Body of pancreas (tissue), 4 donors: Measurements from ENCODE around the gene RNF7. TPM values are rescaled to one million over a fixed set of nuclear protein-coding genes. Genes with fewer than 3 reads are reported as not detected.

Experiments
- ATAC-seq: fragments of 150-250 bp; one replicate; pipeline ENCODE4 v1.9.1; 2016
- DNase-seq, 4 donors: peaks; one replicate each; pipeline ENCODE4 v3.0.0-alpha.2; 2019
- H3K27ac ChIP-seq, 4 donors: fragments of 200-600 bp; sonication (generic); 1 replicate in 3 of 4; 2 replicates in 1 of 4; pipeline versions ENCODE4 v1.5.1 to v1.6.1; 2016 to 2019; ENCODE audit warnings: mild to moderate bottlenecking in 1 of 4, mixed read lengths in 1 of 4, moderate library complexity in 1 of 4
- H3K27me3 ChIP-seq, 2 donors: fragments of 200-600 bp; sonication (generic); one replicate each; pipeline ENCODE4 v1.6.0; 2016; ENCODE audit warnings: mild to moderate bottlenecking in 1 of 2
- H3K36me3 ChIP-seq, 2 donors: fragments of 200-600 bp; sonication (generic); replicated peaks in 1 of 2; 2 replicates each; pipeline ENCODE4 v1.5.1; 2016; ENCODE audit warnings: low read depth in 2 of 2; ENCODE audit not compliant: insufficient read depth in 1 of 2
- H3K4me1 ChIP-seq: fragments of 200-600 bp; sonication (generic); one replicate; pipeline ENCODE4 v1.6.0; 2016
- H3K4me3 ChIP-seq, 2 donors: fragments of 200-600 bp; sonication (generic); 1 replicate in 1 of 2; 2 replicates in 1 of 2; pipeline ENCODE4 v1.5.1; 2016 to 2019
- H3K9me3 ChIP-seq, 3 donors: fragments of 200-600 bp; sonication (generic); 1 replicate in 2 of 3; 2 replicates in 1 of 3; pipeline ENCODE4 v1.5.1; 2016
- POLR2A ChIP-seq, 3 donors: fragments of 450-650 bp; IDR thresholded peaks; one replicate each; pipeline ENCODE4 v1.6.1; 2016; ENCODE audit warnings: antibody characterized with exemption in 3 of 3, mild to moderate bottlenecking in 2 of 3
- WGBS, 2 donors: methylation state at CpG; one replicate each; pipeline ENCODE4 v1.1.5; 2017; 5-methylcytosine and 5-hydroxymethylcytosine counted together
- intact Hi-C: fragments of 100-400 bp; cut with DNase I; formaldehyde crosslinking; loops from one replicate; pipeline ENCODE4 v1.15.1; 2023
- total RNA-seq, 2 donors: library from RNA; depleted of rRNA; stranded (reverse); fragments of >200 nt; gene quantifications; one replicate each; pipeline ENCODE4 v1.1.0, GENCODE V29; 2016
- TF ChIP-seq, protein P1 (sequence below), 7 experiments: fragments of 450-650 bp in 4 of 7; fragments of 200-600 bp in 3 of 7; sonication (generic) in 3 of 7; IDR thresholded peaks; one replicate each; pipeline ENCODE4 v1.5.1; 2016 to 2019; ENCODE audit warnings: antibody characterized with exemption in 7 of 7

Gene RNF7
- total RNA-seq, 2 donors from 2014 or later, result 12.5 to 61.2 TPM

DNA sequence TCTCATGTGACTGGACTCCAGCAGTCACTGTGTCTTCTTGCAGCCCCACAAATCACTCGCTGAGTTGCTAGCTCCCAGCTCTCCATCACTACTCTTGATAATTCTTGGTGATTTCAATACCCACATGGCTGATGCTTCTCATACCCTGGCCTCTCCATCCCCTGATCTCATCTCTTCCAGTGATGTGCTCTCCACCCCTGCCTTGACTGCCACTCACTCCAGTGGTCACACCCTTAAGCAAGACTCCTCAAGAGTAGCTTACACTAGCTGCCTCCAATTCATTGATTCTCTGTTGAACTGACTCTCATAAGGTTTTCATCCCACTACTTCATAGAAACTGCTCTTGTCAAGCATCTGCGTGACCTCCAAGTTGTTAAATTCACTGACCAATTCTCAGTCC lies 25.9 kb downstream of the RNF7 start:
- intact Hi-C loops, result no loop called here
- H3K9me3 ChIP-seq, result no peaks in the 10 kb centered on the region
- no peaks in the 10 kb centered on the region for H3K36me3 ChIP-seq
- H3K27me3 ChIP-seq, result no peaks in the 10 kb centered on the region
- WGBS, 2 donors, result 89 to 93% methylated on average over 2 of the region's 2 CpGs
- TF ChIP-seq, protein P1, sequence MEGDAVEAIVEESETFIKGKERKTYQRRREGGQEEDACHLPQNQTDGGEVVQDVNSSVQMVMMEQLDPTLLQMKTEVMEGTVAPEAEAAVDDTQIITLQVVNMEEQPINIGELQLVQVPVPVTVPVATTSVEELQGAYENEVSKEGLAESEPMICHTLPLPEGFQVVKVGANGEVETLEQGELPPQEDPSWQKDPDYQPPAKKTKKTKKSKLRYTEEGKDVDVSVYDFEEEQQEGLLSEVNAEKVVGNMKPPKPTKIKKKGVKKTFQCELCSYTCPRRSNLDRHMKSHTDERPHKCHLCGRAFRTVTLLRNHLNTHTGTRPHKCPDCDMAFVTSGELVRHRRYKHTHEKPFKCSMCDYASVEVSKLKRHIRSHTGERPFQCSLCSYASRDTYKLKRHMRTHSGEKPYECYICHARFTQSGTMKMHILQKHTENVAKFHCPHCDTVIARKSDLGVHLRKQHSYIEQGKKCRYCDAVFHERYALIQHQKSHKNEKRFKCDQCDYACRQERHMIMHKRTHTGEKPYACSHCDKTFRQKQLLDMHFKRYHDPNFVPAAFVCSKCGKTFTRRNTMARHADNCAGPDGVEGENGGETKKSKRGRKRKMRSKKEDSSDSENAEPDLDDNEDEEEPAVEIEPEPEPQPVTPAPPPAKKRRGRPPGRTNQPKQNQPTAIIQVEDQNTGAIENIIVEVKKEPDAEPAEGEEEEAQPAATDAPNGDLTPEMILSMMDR (IDR thresholded peaks at IDR 0.05), result no peak
- TF ChIP-seq POLR2A (IDR thresholded peaks at IDR 0.05), result no peak
- H3K4me1 ChIP-seq, result no peaks in the 10 kb centered on the region
- DNase-seq (no peak), ATAC-seq (no peak)
- H3K4me3 ChIP-seq, result no peak overlapping the region
- H3K27ac ChIP-seq, result no peak overlapping the region

DNA sequence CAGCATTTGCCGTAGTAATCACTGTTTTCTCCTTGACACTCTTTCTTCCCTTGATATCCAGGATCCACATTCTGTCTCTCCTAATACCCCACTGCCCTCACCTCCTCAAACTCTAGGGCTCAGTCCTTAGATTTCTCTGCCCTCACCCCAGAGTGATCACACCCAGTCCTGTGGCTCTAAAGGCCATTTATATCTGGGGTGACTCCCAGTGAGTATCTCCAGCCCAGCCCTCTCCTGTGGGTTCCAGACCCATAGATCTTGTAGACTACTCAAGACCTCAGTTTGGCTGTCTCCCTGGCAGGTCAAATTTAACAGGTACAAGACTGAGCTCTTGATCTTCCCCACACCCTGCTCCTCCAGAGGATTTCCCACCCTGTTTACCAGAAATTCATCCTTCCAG lies 26.4 kb downstream of the RNF7 start:
- intact Hi-C loops, result no loop called here

DNA sequence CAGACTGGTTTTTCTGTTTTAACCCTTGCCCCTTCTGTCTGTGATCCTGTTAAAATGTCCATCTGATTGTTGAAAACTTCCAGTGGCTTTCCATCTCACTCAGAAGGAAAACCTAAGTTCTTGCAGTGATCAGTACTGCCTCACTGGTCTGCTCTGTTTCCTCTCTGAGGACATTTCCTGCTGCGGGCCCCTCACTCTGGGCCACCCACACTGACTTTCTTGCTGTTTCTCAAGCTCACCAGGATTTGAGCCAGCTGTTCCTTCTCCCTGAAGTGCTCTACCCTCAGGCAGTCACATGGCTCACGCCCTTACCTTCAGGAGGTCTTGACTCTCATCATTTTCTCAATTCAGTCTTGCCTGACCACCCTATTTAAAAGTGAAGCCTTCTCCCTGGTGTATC lies 26.9 kb downstream of the RNF7 start:
- H3K4me1 ChIP-seq, result no peaks in the 10 kb centered on the region
- intact Hi-C loops, result no loop called here
- H3K27ac ChIP-seq, result no peak overlapping the region
- H3K27me3 ChIP-seq, result no peaks in the 10 kb centered on the region
- ATAC-seq (no peak), DNase-seq (no peak)
- H3K36me3 ChIP-seq, result no peaks in the 10 kb centered on the region
- TF ChIP-seq, protein P1 (IDR thresholded peaks at IDR 0.05), result no peak
- no peak for TF ChIP-seq POLR2A (IDR thresholded peaks at IDR 0.05)
- 63 to 88% methylated on average over 2 of the region's 2 CpGs for WGBS, 2 donors
- H3K4me3 ChIP-seq, result no peak overlapping the region
- no peaks in the 10 kb centered on the region for H3K9me3 ChIP-seq

More for the DNA sequence above, 26.4 kb downstream of the RNF7 start:
- no peak for ATAC-seq
- DNase-seq, result no peak
- Histone ChIP-seq H3K27ac (no peak overlapping the region), H3K4me1 (no peaks in the 10 kb centered on the region), H3K4me3 (no peak overlapping the region), H3K36me3 (no peaks in the 10 kb centered on the region), H3K27me3 (no peaks in the 10 kb centered on the region), H3K9me3 (no peaks in the 10 kb centered on the region)
- 96 to 100% methylated on average over 1 of the region's 1 CpG for WGBS, 2 donors
- TF ChIP-seq POLR2A (IDR thresholded peaks at IDR 0.05), result no peak
- TF ChIP-seq, protein P1 (IDR thresholded peaks at IDR 0.05), result no peak

DNA sequence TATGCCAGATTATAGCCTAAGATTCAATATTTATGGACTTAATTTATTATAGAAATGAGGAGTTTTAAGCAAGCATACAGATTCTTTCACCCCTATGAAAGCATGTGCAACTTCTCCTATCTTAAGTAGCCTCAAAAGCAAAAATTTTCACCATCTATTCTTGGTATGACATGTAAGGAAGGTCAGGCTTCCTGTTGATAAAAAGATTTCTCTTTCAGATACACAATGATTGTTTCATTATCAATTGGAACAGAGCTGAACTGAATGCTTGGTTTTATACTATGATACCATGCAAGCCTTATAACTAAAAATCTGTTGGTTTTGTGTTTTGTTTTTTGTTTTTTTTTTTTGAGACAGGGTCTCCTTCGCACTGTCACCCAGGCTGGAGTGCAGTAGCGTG lies 29.0 kb downstream of the RNF7 start:
- 75 to 83% methylated on average over 2 of the region's 2 CpGs for WGBS, 2 donors
- Histone ChIP-seq H3K27me3 (no peaks in the 10 kb centered on the region), H3K4me1 (no peaks in the 10 kb centered on the region), H3K9me3 (no peaks in the 10 kb centered on the region), H3K36me3 (no peaks in the 10 kb centered on the region), H3K27ac (no peak overlapping the region), H3K4me3 (no peak overlapping the region)
- DNase-seq (no peak), ATAC-seq (no peak)
- TF ChIP-seq, protein P1 (IDR thresholded peaks at IDR 0.05), result no peak
- TF ChIP-seq POLR2A (IDR thresholded peaks at IDR 0.05), result no peak
- intact Hi-C loops, result no loop called here

DNA sequence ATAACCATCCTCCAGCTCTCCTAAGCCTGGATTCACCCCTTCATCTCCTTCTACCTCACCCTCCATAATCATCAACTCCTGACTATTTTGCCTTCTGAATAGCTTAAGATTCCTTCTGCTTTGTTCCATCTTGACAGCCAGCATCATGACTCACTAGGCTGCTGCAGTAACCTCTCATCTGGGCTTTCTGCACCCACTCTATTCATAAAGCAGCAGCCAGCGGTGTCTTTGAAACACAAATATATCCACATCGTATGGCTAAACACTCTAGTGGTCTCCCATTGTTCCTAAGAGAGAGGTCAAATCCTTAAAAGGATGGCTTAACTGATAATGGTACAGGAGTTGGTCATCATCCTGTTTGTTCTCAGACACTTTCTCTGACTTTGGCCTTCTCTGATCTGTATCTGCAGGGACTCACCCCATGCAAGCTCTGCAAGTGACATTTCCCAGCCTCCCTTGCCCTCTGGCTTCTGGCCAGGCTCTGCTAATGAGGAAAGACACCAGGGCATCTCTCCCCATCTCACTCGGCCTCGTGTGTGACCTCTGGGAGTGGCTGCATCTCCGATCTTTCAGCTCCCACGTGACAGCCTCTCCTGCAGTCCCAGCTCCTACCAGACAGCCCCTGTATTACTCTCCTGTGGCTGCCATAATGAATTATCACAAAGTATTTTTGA lies 31.3 kb downstream of the RNF7 start:
- intact Hi-C loops, result no loop called here
- 49% methylated on average over 6 of the region's 6 CpGs for WGBS, 2 donors
- H3K4me3 ChIP-seq, result no peak overlapping the region
- no peaks in the 10 kb centered on the region for H3K36me3 ChIP-seq
- ATAC-seq, result no peak
- H3K4me1 ChIP-seq, result no peaks in the 10 kb centered on the region
- no peak for TF ChIP-seq POLR2A (IDR thresholded peaks at IDR 0.05)
- TF ChIP-seq, protein P1 (IDR thresholded peaks at IDR 0.05), result no peak
- no peaks in the 10 kb centered on the region for H3K9me3 ChIP-seq
- H3K27me3 ChIP-seq, result no peaks in the 10 kb centered on the region
- H3K27ac ChIP-seq, result no peak overlapping the region
- no peak for DNase-seq
